ENCODE data around the gene DOCK8. TPM values are rescaled to one million over a fixed set of nuclear protein-coding genes. Genes with fewer than 3 reads are reported as not detected.

DOCK8 gene
- total RNA-seq, 2 experiments from 2014 or later, result 163 to 166 TPM

- Mint-ChIP-seq H3K4me1 (ENCODE audit: low read depth) (peaks cover 47% of the 10 kb centered on the region), H3K27ac (no peak overlapping the region), H3K9me3 (no peaks in the 10 kb centered on the region), H3K27me3 (no peaks in the 10 kb centered on the region), H3K36me3 (ENCODE audit: low read depth) (peaks cover 46% of the 10 kb centered on the region), H3K4me3 (no peak overlapping the region)
- DNase-seq (no peak), ATAC-seq (no peak)
- TF ChIP-seq, protein P1, sequence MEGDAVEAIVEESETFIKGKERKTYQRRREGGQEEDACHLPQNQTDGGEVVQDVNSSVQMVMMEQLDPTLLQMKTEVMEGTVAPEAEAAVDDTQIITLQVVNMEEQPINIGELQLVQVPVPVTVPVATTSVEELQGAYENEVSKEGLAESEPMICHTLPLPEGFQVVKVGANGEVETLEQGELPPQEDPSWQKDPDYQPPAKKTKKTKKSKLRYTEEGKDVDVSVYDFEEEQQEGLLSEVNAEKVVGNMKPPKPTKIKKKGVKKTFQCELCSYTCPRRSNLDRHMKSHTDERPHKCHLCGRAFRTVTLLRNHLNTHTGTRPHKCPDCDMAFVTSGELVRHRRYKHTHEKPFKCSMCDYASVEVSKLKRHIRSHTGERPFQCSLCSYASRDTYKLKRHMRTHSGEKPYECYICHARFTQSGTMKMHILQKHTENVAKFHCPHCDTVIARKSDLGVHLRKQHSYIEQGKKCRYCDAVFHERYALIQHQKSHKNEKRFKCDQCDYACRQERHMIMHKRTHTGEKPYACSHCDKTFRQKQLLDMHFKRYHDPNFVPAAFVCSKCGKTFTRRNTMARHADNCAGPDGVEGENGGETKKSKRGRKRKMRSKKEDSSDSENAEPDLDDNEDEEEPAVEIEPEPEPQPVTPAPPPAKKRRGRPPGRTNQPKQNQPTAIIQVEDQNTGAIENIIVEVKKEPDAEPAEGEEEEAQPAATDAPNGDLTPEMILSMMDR (IDR thresholded peaks at IDR 0.05), result no peak
- CTCF ChIA-PET, result interaction anchor here (1.1 kb wide), 1 partner anchor 14 kb away, joined by 3 read pairs; no protein-coding TSS in a partner anchor
- POLR2A ChIA-PET, result no interaction called here
- intact Hi-C loops (cut with micrococcal nuclease), result no loop called here
Observed at GRCh38 chr9:279674-280073, 65.0 kb downstream of the DOCK8 start.

- intact Hi-C loops (cut with micrococcal nuclease), result no loop called here
- peak overlapping the region; percentile 61 for H3K4me3 Mint-ChIP-seq
- H3K27me3 Mint-ChIP-seq, result no peaks in the 10 kb centered on the region
- TF ChIP-seq, protein P1 (IDR thresholded peaks at IDR 0.05), result no peak
- peak overlapping the region; percentile 89 for H3K27ac Mint-ChIP-seq
- peaks cover 50% of the 10 kb centered on the region for H3K36me3 Mint-ChIP-seq (ENCODE audit: low read depth)
- H3K4me1 Mint-ChIP-seq (ENCODE audit: low read depth), result peaks cover 51% of the 10 kb centered on the region
- POLR2A ChIA-PET, result interaction anchor here (0.9 to 1.8 kb wide), 4 partner anchors 9 to 16 kb away, joined by 3 to 9 read pairs (median 4); no protein-coding TSS in a partner anchor
- CTCF ChIA-PET, result interaction anchor here (1.5 kb wide), 1 partner anchor 9 kb away, joined by 6 read pairs; no protein-coding TSS in a partner anchor
- DNase-seq (peak; percentile 58), ATAC-seq (peak; percentile 45)
- no peaks in the 10 kb centered on the region for H3K9me3 Mint-ChIP-seq
Observed at GRCh38 chr9:281741-282645, 67.3 kb downstream of the DOCK8 start.

DNA sequence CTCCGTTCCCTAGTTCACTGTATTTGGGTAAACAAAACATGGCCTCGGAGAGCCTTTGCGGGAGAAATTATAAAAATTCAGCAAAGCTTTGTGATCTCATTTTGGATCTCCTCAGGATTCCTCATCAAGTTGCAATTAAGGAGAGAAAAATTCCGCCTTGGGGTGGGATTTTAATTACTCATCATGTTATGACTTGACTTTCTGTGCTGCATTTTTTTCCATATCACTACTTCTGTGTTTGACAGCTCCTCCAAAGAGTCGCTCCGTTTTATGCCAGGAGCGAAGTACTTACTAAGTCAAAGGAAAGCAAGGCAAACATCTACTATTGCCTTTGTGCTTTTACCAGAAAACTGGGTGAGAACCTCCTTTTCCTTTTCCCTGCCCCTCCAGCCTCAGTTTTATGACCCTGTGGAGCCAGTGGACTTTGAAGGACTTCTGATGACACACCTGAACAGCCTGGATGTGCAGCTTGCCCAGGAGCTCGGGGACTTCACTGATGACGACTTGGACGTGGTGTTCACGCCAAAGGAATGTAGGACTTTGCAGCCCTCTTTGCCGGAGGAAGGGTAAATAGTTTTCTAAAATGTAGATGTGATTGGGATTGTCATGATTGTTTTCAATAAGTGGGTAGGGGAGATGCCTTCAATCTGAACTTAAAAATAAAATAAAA is 71.5 kb downstream of the DOCK8 start:
- Mint-ChIP-seq H3K27ac (peak overlapping the region; percentile 55), H3K4me3 (no peak overlapping the region), H3K9me3 (no peaks in the 10 kb centered on the region), H3K27me3 (no peaks in the 10 kb centered on the region), H3K4me1 (ENCODE audit: low read depth) (peaks cover 51% of the 10 kb centered on the region), H3K36me3 (ENCODE audit: low read depth) (peaks cover 77% of the 10 kb centered on the region)
- TF ChIP-seq, protein P1 (IDR thresholded peaks at IDR 0.05), result no peak
- DNase-seq (no peak), ATAC-seq (no peak)
- ChIA-PET CTCF (interaction anchor here (1.2 to 1.5 kb wide), 2 partner anchors 13 to 30 kb away, joined by 3 read pairs; no protein-coding TSS in a partner anchor), POLR2A (interaction anchor here (0.9 to 1.3 kb wide), 5 partner anchors 9 to 20 kb away, joined by 3 to 5 read pairs (median 4); no protein-coding TSS in a partner anchor)
- intact Hi-C loops (cut with micrococcal nuclease), result no loop called here

- ChIA-PET CTCF (interaction anchor here (1.5 kb wide), 1 partner anchor 113 kb away, joined by 3 read pairs; no protein-coding TSS in a partner anchor), POLR2A (interaction anchor here (0.8 to 1.1 kb wide), 2 partner anchors 9 to 75 kb away, joined by 3 read pairs; partner anchors contain the start of gene DOCK8)
- ATAC-seq, result no peak
- H3K9me3 Mint-ChIP-seq, result no peaks in the 10 kb centered on the region
- peaks cover 68% of the 10 kb centered on the region for H3K36me3 Mint-ChIP-seq (ENCODE audit: low read depth)
- TF ChIP-seq, protein P1 (IDR thresholded peaks at IDR 0.05), result no peak
- H3K27me3 Mint-ChIP-seq, result no peaks in the 10 kb centered on the region
- no peak overlapping the region for H3K27ac Mint-ChIP-seq
- intact Hi-C loops (cut with micrococcal nuclease), result no loop called here
- DNase-seq, result no peak
- peaks cover 38% of the 10 kb centered on the region for H3K4me1 Mint-ChIP-seq (ENCODE audit: low read depth)
- H3K4me3 Mint-ChIP-seq, result no peak overlapping the region
Observed at GRCh38 chr9:289121-289520, 74.5 kb downstream of the DOCK8 start.
